ENCODE results near the gene ETHE1. TPM values are rescaled to one million over a fixed set of nuclear protein-coding genes. Genes with fewer than 3 reads are reported as not detected.

The ETHE1 gene
- polyA plus RNA-seq, 1 donor from 2014 or later, result 25.2 TPM

DNA sequence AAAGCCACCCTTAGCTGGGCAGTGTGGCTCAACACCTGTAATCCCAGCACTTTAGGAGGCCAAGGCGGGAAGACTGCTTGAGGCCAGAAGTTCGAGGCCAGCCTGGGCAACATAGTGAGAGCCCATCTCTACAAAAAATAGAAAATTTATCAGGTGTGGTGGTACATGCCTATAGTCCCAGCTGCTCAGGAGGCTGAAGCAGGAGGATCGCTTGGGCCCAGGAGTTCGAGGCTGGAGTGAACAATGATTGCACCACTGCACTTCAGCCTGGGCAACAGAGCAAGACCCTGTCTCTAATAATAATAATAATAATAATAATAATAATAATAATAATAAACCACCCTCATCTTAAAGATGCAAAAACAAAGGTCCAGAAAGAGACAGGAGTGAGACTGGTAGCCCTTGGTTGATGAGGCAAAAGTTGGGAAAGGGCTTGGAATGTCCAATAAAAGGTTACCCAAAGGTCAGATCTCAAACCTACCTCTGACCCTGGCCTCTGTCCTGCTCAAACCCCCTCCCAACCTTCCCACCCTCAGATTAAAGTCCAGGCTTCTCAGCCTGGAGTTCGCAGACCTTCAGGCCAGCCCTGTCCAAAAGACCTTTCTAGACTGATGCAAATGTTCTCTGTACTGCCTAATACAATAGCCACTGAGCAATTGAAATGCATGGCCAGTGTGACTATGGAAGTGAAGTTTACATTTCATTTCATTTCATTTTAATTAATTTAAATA, 15.1 kb upstream of the ETHE1 start:
- peaks cover 0 to 10% (median 6%) of the 10 kb centered on the region in 3 donors for H3K9me3 Mint-ChIP-seq
- no peaks in the 10 kb centered on the region for H3K27me3 Mint-ChIP-seq
- H3K4me1 Mint-ChIP-seq, result no peaks in the 10 kb centered on the region
- peak overlapping the region in 1 of 3 donors; percentile 17 for H3K27ac Mint-ChIP-seq
- peaks cover 19% of the 10 kb centered on the region for H3K36me3 Mint-ChIP-seq
- H3K4me3 Mint-ChIP-seq, result no peak overlapping the region

DNA sequence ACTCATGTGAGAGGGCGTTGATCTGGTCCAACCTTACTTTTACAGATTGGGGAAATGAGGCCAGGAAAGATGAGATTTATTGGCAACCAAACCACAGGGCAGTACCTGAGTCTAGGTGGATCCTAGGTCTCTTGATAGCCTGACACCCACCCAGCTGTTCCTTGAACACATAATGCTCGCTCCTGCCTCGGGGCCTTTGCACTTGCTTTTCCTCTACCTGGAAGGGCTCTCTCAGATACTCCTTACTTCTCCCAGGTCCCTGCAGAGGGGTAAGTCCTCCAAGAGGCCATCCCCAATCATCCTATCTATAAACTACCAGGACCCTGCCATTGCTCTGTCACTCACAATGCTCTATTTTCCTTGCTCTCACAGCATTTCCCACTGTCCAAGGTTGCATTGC, 13.4 kb upstream of the ETHE1 start:
- Mint-ChIP-seq H3K27ac (no peak overlapping the region), H3K9me3 (peaks cover 0 to 10% (median 6%) of the 10 kb centered on the region in 3 donors), H3K36me3 (peaks cover 19% of the 10 kb centered on the region), H3K27me3 (no peaks in the 10 kb centered on the region), H3K4me3 (no peak overlapping the region), H3K4me1 (peaks cover 0 to 5% (median 3%) of the 10 kb centered on the region in 3 donors)

DNA sequence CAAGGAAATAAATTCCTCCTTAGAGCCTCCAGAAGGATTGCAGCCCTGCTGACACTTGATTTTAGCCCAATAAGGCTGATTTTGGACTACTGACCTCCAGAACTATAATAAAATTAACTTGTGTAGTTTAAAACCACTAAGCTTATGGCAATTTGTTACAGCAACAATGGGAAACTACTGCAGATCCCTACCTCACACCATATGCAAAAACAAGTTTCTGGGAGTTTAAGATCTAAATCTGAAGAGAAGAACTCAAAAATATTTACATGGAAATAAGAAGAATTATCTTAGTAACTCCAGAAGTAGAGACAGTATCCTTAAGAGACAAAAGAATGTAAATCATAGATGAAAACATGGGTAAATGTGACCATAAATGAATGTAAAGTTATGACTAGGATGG, 11.9 kb upstream of the ETHE1 start:
- no peak overlapping the region for H3K4me3 Mint-ChIP-seq
- H3K4me1 Mint-ChIP-seq, result peaks cover under 1 to 5% (median 3%) of the 10 kb centered on the region in 3 donors
- peaks cover 0 to 10% (median 6%) of the 10 kb centered on the region in 3 donors for H3K9me3 Mint-ChIP-seq
- no peaks in the 10 kb centered on the region for H3K27me3 Mint-ChIP-seq
- peaks cover 19% of the 10 kb centered on the region for H3K36me3 Mint-ChIP-seq
- H3K27ac Mint-ChIP-seq, result no peak overlapping the region

DNA sequence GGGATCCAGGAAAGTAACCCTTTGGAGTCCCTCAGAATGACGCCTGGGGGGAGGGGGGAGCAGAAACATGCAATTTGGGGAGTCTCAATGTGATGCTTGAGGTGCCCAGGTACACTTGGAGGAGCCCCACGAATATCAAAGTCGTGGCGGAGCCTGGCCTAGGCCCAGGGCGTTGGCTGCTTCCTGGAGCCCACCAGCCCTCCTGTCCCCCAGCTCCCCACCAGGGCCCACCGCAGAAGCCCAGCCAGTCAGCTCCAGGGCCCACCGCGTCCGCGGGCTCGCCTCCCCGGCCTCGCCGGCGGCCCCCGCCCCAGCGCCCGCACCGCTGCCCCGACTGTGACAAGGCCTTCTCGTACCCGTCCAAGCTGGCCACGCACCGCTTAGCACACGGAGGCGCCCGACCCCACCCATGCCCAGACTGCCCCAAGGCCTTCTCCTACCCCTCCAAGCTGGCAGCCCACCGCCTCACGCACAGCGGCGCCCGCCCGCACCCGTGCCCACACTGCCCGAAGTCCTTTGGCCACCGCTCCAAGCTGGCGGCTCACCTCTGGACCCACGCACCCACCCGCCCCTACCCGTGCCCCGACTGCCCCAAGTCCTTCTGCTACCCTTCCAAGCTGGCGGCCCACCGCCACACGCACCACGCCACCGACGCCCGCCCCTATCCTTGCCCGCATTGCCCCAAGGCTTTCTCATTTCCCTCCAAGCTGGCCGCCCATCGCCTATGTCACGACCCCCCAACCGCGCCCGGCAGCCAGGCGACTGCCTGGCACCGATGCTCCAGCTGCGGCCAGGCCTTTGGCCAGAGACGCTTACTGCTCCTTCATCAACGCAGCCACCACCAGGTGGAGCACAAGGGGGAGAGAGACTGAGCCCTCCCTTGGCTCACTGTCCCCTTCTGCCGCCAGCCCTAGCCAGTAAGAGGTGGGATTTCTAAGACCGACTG, 8.1 kb upstream of the ETHE1 start:
- Mint-ChIP-seq H3K9me3 (peaks cover 0 to 10% (median 6%) of the 10 kb centered on the region in 3 donors), H3K4me3 (peak overlapping the region in 2 of 4 donors; percentile 56 to 79), H3K4me1 (peaks cover 6 to 14% (median 12%) of the 10 kb centered on the region in 3 donors)

DNA sequence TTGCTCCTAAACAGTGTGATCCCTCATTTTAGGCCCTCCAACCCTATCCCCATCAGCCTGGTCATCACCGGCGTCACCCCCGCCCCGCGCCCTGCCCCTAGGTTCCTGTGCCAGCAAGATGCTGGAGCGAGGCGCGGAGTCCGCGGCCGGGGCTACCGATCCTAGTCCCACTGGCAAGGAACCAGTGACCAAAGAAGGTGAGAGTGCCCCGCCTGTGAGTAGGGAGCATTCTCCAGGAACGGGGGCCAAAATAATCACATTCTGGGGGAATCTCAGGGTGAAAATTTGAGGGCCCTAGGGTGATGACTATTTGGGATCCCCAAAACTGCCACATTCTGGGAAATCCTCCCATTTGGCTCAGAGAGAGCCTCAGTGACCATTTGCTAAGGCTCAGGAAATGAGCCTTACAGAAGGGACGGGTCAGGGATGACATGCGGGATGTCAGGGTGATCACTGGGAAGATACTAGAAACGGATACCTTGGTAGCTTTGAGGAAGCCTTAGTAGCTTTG, 7.4 kb upstream of the ETHE1 start:
- no peaks in the 10 kb centered on the region for H3K27me3 Mint-ChIP-seq
- H3K9me3 Mint-ChIP-seq, result peaks cover 0 to 10% (median 5%) of the 10 kb centered on the region in 3 donors
- H3K27ac Mint-ChIP-seq, result peak overlapping the region in 2 of 3 donors; percentile 96 to 97
- peaks cover 10% of the 10 kb centered on the region for H3K36me3 Mint-ChIP-seq
- peak overlapping the region; percentile 74 to 96 (median 93) for H3K4me3 Mint-ChIP-seq
- peaks cover 6 to 14% (median 12%) of the 10 kb centered on the region in 3 donors for H3K4me1 Mint-ChIP-seq

More for the DNA sequence above, 8.1 kb upstream of the ETHE1 start:
- Mint-ChIP-seq H3K27ac (peak overlapping the region; percentile 78 to 96 (median 92)), H3K36me3 (peaks cover 10% of the 10 kb centered on the region), H3K27me3 (no peaks in the 10 kb centered on the region)

DNA sequence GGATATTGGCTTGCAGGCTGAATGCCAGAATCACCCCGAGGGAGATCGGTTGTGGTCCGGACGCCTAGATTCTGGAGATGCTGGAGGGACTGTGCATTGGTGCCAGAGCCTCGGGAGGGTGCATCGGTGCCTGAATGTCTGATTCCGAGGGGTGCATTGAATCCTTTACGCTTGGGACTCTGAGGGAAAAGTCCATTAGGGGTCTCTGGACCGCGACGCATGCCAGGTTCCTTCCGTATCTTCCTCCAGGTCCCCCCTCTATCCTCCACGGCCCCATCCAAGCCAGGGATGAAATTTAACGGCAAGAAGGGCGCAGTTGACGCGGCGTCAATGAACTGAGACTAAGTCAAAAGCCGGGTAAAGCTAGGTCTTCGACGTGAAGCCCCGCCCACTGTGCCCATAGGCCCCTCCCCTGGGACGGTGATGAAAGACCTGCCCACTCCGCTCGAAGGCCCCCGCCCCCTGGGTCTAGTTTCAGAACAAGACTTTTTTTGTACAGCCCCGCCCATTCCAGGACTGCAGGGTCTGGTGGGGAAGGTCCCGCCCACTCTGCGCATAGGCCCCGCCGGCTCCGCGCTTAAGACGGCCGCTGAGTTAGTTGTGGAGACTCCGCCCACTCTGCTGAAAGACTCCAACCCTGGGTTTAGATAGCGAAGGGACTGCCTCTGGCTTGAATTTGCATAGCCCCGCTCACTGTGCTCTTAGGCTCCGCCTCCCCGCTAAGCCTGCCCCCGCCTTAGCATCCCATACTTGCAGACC, 6.7 kb upstream of the ETHE1 start:
- H3K4me3 Mint-ChIP-seq, result peak overlapping the region; percentile 92 to 98 (median 95)
- H3K9me3 Mint-ChIP-seq, result peaks cover 0 to 5% (median 2%) of the 10 kb centered on the region in 3 donors
- H3K27ac Mint-ChIP-seq, result peak overlapping the region; percentile 76 to 97 (median 96)
- no peaks in the 10 kb centered on the region for H3K27me3 Mint-ChIP-seq
- H3K4me1 Mint-ChIP-seq, result peaks cover 6 to 14% (median 12%) of the 10 kb centered on the region in 3 donors
- peaks cover 5% of the 10 kb centered on the region for H3K36me3 Mint-ChIP-seq

DNA sequence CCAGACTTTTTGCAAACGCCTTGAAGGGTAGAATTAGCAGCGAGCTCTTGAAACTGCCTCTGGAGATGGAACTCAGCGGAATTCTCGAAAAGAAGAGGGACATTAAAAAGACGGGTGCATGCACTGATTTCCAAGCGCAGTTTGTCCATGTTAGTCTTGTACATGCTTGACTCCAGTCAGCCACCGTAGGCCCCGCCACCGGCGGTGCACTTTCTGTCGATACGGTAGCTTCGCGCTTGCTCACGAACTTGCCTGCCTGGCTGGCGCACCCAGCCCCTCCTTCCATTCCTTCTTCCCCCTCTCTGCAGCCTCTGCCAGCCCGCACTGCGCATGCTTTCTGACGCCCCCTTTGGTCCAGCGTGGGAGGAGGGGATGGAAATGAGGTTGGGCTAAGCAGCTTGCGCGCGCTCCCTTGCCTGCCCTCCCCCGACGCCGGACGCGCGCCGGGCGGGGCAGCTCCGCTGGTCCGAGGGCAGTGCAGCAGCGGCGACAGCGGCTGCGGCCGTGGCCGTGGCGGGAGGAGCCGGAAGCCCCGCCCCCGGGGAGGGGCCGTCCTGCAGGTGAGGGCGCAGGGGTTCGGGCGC, 6.1 kb upstream of the ETHE1 start, which contains the start of gene ZNF575:
ZNF575 (plus strand) TSS at position 227 of the 584 bp plus-strand sequence. CDS start 1,235 bp downstream, outside the sequence.
- peak within 1 kb of the TSS; percentile 92 to 98 (median 96) for H3K4me3 Mint-ChIP-seq
- H3K27me3 Mint-ChIP-seq, result no peaks in the 10 kb centered on the region
- peak within 1 kb of the TSS; percentile 76 to 97 (median 96) for H3K27ac Mint-ChIP-seq
- H3K4me1 Mint-ChIP-seq, result peaks cover 6 to 14% (median 12%) of the 10 kb centered on the region in 3 donors
- H3K9me3 Mint-ChIP-seq, result no peaks in the 10 kb centered on the region
- no peaks in the 10 kb centered on the region for H3K36me3 Mint-ChIP-seq

DNA sequence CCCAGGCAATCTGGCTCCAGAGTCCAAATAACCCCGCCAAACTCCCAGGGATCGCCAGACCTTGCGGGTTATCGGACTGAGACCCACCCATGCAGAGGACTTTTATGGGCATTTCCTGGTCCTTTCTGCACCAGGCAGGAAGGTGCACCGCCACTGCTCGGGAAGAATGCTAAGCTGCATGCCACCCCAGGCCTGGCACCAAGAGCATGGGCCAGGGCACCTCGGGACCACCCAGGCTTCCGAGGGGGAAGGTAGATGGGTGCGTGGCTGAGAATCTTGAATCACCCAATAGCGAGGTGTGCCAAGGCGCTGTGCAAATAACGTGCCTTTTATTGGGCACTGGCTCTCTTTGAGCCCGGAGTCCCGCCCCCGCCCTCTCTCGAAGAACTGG, 5.6 kb upstream of the ETHE1 start:
- H3K4me3 Mint-ChIP-seq, result peak overlapping the region; percentile 92 to 97 (median 94)
- H3K27me3 Mint-ChIP-seq, result no peaks in the 10 kb centered on the region
- H3K4me1 Mint-ChIP-seq, result peaks cover 6 to 14% (median 12%) of the 10 kb centered on the region in 3 donors
- H3K27ac Mint-ChIP-seq, result peak overlapping the region; percentile 76 to 96 (median 96)
- no peaks in the 10 kb centered on the region for H3K9me3 Mint-ChIP-seq
- no peaks in the 10 kb centered on the region for H3K36me3 Mint-ChIP-seq

DNA sequence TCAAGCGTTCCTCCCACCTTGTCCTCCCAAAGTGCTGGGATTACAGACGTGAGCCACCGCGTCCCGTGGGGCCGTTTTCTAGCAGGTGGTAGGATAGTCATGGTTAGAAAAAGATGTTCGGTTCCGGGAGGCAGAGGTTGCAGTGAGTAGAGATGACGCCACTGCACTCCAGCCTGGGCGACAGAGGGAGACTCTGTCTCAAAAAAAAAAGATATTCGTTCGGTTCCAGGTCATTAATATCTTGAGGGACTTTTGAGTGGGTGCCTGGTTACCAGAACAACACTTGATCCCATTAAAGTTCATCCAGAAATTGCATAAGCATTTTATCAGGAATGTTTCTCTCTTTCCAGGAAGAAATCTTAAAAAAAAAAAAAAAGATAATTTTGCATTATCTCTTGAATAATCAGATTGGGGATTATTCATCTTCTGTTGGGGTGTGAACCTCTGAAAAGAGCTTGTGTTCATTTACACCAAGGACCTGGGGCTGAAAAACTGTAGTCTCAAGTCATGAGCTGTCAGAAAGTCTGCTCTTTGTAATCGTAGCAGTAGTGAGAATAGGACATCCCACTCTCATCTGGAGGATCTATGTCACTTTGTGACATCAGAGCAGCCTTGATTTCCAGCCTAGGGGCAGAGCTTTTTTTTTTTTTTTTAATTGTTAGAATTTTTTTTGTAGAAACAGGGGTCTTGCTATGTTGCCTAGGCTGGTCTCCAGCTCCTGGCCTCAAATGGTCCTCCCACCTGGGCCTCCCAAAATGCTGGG, 1.0 kb upstream of the ETHE1 start:
- no peak overlapping the region for H3K27ac Mint-ChIP-seq
- H3K4me3 Mint-ChIP-seq, result peak overlapping the region in 3 of 4 donors; percentile 16 to 96 (median 63)
- no peaks in the 10 kb centered on the region for H3K27me3 Mint-ChIP-seq
- no peaks in the 10 kb centered on the region for H3K36me3 Mint-ChIP-seq
- H3K9me3 Mint-ChIP-seq, result no peaks in the 10 kb centered on the region
- peaks cover 6 to 22% (median 11%) of the 10 kb centered on the region in 3 donors for H3K4me1 Mint-ChIP-seq

DNA sequence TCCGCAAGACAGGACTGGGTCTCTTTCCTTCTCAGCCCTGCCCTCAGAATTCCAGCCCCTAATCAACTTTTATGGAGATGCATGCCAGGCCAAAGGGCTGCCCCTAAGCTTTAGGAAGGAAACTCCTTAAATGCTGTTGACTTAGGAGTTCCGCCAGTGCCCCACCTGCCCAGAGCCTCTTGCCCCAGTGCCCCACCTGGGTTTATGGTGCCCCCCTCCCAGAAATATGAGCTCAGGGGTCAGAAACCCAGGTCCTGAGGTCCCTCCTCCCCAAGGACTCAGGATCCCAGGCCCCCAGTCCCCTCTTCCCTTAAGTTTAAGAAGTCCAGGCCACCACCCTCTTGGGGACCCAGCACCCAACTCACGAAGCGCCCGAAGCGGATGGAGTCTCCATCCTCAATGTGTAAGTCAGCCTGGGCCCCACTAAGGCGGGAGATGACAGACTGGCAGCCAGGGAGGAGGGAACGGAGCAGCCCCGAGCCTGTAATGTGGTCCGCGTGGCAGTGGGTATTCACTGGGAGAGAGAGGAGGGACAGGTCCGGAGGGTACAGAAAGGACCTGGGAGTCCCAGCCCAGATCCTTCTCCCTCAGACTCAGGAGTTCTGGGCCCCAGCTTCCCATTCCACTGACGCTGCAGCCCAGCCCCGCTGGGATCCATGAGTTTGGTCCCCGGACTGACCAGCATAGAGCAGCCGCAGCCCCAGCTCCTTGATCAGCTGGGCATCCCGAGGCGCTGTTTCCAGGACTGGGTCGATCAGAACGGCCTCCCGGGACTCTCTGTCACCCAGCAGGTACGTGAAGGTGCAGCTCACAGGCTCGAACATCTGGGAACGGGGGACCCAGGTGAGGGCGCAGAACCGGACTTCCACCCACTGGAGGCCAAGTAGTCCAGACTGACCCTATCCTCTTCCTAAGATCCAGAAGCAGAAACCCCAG, 897 bp downstream of the ETHE1 start:
- Mint-ChIP-seq H3K36me3 (no peaks in the 10 kb centered on the region), H3K9me3 (no peaks in the 10 kb centered on the region), H3K4me1 (peaks cover 6 to 19% (median 6%) of the 10 kb centered on the region in 3 donors), H3K4me3 (peak overlapping the region; percentile 63 to 96 (median 90)), H3K27ac (peak overlapping the region in 2 of 3 donors; percentile 4 to 86), H3K27me3 (no peaks in the 10 kb centered on the region)

DNA sequence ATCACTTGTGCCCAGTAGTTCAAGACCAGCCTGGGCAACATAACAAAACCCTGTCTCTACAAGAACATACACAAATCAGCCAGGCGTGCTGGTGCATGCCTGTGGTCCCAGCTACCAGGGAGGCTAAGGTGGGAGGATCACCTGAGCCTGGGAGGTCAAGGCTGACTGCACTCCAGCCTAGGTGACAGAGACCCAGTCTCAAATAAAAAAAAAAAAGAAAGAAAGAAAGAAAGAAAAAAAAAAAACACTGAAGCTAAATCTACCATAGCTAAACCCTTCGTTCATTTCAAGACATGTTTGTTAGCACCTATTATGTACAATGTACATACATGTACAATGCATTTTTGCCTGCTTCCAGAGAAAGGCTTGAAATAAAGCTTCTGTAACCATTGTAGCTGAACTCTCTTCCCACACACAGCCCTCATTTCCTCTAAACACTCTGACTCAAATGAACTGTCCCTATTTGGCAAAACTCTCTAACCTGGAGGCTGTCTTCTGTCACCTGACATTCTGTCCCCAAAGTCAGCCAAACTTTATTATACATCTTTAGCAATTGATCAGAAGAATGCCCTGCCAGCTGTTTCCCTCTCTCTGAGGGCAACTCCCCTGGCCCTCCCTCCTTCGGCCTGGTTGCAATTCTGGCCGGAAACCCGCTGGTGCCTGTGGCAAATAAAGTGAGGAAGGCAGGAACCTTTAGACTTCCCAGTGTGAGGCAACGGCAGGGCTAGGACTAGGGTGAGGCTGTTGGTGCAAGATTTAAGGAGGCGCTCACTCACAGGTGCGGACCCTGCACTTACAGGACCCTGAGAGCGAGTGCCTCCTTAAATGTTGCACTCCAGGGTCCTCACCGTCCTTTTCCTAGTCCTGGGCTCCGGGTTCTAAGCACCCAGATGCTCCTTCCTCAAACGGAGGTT, 1.8 kb downstream of the ETHE1 start:
- Mint-ChIP-seq H3K4me1 (peaks cover 6 to 19% (median 6%) of the 10 kb centered on the region in 3 donors), H3K36me3 (no peaks in the 10 kb centered on the region), H3K27me3 (no peaks in the 10 kb centered on the region), H3K9me3 (no peaks in the 10 kb centered on the region), H3K4me3 (peak overlapping the region; percentile 63 to 96 (median 90)), H3K27ac (peak overlapping the region; percentile 0 to 64 (median 1))

Measured in IgD-negative memory B cell (primary cell).